IPS-18c (cell line): ENCODE measurements around the gene NPTX1.

ENCODE experiments used
- H3K4me3 ChIP-seq: 2 replicates; pipeline ENCODE4 v1.7.0; 2013; ENCODE audit warnings: low read depth, mild to moderate bottlenecking, low read length, moderate library complexity; ENCODE audit not compliant: insufficient read depth
- H3K9me3 ChIP-seq: one replicate; pipeline ENCODE4 v1.6.1; 2013; ENCODE audit warnings: mild to moderate bottlenecking, low read length, moderate library complexity; ENCODE audit not compliant: control insufficient read depth, insufficient read depth

NPTX1 gene

DNA sequence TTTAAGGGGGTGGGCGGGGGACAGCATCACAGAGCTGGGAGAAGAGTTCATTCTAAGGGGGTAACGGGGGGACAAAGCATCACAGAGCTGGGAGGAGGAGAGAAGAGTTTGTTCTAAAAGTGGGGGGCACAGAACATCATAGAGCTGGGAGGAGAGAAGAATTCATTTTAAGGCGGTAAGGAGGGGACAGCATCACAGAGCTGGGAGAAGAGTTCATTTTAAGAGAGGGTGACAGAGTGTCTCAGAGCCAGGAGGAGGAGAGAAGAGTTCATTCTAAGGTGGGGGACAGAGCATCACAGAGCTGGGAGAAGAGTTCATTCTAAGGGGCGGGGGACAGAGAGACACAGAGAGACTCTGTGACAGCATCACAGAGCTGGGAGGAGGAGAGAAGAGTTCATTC is 33.6 kb downstream of the NPTX1 start:
- no peak overlapping the region for H3K4me3 ChIP-seq
- no peaks in the 10 kb centered on the region for H3K9me3 ChIP-seq

GRCh38 chr17:80442323-80442659 is 34.1 kb downstream of the NPTX1 start:
- Histone ChIP-seq H3K4me3 (no peak overlapping the region), H3K9me3 (no peaks in the 10 kb centered on the region)

- Histone ChIP-seq H3K9me3 (no peaks in the 10 kb centered on the region), H3K4me3 (no peak overlapping the region)
Observed at GRCh38 chr17:80441598-80442322, 34.6 kb downstream of the NPTX1 start.

- Histone ChIP-seq H3K9me3 (no peaks in the 10 kb centered on the region), H3K4me3 (no peak overlapping the region)
Observed at GRCh38 chr17:80441133-80441578, 35.3 kb downstream of the NPTX1 start.

- no peak overlapping the region for H3K4me3 ChIP-seq
- H3K9me3 ChIP-seq, result no peaks in the 10 kb centered on the region
Observed at GRCh38 chr17:80439499-80439898, 36.9 kb downstream of the NPTX1 start.

DNA sequence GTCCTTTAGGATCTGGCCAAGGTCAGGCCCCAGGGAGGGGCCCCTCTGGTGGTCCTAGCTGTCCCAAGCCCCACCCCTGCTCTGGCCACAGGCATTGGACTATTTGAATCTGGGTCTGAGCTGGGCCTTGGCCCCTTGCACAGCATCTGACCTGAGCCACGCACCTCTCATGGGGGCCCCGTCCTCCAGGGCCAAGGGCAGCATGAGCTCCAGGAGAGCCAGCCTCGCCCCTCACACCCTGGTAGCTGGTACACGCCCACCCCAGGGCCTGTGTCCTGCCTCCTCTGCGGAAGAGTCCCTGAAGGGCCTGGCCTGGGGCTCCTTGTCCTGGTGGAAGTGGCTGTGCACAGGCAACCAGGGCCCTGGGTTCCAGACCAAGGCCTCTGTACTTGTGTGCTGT is 37.6 kb downstream of the NPTX1 start:
- no peak overlapping the region for H3K4me3 ChIP-seq
- no peaks in the 10 kb centered on the region for H3K9me3 ChIP-seq

- Histone ChIP-seq H3K4me3 (no peak overlapping the region), H3K9me3 (no peaks in the 10 kb centered on the region)
Observed at GRCh38 chr17:80437532-80437931, 38.9 kb downstream of the NPTX1 start.

DNA sequence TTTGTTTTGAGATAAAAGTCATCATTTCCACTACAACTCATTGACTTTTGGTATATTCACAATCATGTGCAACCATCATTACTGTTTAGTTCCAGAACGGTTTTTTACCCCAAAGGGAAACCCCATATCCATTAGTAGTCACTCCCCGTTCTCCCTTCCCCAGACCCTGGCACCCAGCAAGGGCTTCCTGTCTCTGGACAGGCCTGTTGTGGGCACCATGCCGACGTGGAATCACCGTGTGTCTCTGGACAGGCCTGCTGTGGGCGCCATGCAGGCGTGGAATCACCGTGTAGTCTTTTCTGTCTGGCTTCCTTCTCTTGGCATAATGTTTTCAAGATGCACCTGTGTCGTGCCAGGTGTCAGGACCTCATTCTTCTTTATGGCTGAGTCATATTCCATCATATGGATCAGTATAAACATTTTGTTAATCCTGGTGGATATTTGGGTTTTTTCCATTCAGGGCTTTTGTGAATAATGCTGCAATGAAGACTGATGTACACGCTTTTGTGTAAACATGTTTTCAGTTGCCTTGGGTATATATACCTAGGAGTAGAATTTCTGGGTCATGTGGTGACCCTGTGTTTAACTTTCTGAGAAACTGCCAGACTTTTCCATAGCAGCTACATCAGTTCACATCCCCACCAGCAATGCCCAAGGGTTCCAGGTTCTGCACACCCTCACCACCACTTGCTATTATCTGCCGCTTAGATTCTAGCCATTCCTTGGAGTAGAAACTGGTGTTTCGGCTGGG is 42.3 kb downstream of the NPTX1 start:
- no peaks in the 10 kb centered on the region for H3K9me3 ChIP-seq
- no peak overlapping the region for H3K4me3 ChIP-seq

GRCh38 chr17:80432961-80433550 is 43.4 kb downstream of the NPTX1 start:
- H3K9me3 ChIP-seq, result no peaks in the 10 kb centered on the region
- H3K4me3 ChIP-seq, result no peak overlapping the region

DNA sequence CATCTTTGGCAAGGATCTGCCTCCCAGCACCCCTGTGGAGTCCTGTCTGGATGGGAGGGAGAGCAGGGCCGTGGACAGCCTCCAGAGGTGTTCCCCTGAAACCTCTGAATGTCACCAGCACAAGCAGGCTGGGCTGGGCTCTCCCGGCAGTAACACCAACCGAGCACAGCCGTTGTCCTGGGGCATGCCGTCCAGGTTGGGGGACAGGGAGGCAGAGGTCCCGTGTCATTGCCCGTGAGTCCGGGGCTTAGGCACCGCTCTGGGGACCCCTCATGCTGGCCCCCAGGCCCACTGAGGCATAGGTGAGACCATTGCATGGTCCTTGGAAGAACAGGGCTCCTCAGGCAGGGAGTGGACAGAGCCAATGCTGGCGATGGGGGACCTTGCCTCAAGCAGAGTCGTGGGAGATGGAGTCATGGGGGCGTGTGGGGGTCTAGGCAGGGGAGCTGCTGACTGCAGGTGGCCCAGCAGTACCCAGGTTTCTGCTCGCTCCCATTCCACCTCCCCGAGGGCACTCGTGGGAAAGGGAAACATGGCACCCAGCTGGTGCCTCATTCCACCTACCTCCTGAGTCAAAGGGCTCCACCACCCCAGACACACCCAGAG is 44.0 kb downstream of the NPTX1 start:
- H3K9me3 ChIP-seq, result no peaks in the 10 kb centered on the region
- H3K4me3 ChIP-seq, result no peak overlapping the region

GRCh38 chr17:80431246-80432195 is 44.9 kb downstream of the NPTX1 start:
- Histone ChIP-seq H3K9me3 (no peaks in the 10 kb centered on the region), H3K4me3 (no peak overlapping the region)

DNA sequence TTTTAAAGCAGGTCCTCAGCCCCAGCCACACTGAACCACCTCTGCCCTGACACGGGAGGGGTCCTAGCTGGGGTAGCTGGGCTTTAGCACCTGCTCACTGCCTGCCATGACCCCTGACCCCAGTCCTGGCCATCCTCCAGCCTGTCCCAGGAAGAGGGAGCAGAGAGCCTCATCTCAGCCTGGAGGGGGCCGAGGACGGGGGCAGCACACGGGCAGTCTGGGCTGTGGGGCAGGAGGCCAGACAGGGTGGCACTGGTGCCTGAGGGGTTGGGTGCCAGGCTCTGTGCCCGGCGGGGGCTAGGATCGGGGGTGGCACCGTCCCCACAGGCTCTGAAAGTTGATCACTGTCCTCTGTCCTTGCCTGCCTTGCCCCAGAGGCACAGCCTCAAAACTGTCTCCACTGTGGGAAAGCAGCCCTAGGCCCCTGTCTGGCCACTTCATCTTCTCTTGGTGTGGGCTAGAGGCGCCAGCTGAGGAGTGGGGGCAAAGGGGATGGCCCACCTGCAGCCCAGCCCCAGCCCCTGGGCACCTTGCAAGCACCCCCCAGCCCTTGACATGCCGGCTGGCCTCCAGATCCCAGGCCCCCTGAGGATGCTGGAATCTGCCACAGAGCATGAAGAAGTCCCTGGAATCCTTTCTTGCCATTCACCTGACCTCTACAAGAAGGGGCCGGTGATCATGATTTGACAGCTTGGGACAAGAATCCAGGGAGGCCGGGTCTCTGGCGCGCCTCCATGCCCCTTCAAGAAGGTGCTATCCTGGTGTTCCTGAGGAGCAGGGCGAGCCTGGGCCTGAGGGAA is 45.8 kb downstream of the NPTX1 start:
- H3K4me3 ChIP-seq, result no peak overlapping the region
- no peaks in the 10 kb centered on the region for H3K9me3 ChIP-seq

DNA sequence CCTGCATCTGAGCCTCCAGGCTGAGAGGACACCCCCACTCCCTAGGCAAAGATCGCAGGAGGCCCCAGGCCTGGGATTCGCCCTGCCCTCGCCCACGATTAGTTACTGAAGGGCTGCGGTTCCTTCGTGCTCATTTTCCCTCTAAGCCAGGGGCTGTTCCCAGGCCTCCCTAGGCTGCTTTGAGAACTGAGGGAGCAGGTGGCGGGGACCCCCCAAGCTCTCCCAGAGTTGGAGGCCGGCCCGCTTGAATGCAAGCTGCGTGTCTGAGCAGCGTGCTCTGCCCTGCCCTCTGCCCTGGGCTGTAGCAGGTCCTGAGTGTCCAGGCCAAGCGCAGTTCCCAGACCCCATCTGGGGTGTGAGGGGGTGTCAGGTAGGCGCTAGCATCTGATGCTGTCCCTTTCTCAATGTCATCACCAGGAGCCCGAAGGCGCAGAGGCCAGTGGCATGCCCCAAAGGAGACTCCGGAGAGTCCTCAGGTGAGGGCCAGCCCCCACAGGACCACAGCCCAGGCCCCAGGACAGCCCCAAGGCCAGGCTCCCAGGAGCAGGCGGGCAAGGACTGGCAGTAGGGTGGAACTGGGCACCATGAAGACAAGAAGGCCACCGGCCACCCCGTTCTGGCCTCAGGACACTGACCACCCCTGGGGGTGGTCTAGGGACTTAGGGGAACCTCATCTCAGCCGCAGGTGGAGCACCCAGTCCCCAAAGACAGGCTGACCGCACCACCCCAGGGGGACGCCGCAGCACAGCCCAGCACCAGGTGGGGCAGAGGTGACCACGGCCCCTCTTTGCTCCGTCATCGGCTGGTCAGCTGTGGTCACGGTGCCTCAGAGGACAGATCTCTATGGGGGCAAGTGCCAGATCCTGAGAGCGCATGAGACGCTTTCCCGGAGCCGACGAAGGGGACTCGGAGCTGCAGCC is 46.8 kb downstream of the NPTX1 start:
- Histone ChIP-seq H3K9me3 (no peaks in the 10 kb centered on the region), H3K4me3 (no peak overlapping the region)

GRCh38 chr17:80428796-80429195 is 47.6 kb downstream of the NPTX1 start:
- Histone ChIP-seq H3K9me3 (no peaks in the 10 kb centered on the region), H3K4me3 (no peak overlapping the region)

DNA sequence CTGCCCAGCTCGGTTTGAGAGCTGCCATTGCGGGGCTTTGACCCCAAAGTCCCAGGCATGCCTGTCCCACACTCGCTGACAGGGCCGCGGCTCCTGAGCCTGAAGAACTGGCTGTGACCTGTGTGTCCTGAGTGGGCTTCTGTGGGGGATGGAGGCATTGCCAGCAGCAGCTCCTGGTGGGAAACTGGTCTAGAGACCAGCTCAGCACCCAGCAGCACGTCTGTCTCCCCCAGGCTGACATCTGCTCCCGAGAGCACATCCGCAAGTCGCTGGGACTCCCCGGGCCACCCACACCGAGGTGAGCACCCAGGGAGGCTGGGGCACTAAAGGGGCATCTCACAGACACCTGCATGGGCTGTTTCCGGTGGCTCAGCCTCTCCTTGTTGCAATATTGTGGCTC is 48.0 kb downstream of the NPTX1 start:
- H3K9me3 ChIP-seq, result no peaks in the 10 kb centered on the region
- no peak overlapping the region for H3K4me3 ChIP-seq
